ENCODE measurements around the gene CHST8.

The CHST8 gene

GRCh38 chr19:33725567-33725966, 103.8 kb downstream of the CHST8 start:
- TF ChIP-seq, protein P1, sequence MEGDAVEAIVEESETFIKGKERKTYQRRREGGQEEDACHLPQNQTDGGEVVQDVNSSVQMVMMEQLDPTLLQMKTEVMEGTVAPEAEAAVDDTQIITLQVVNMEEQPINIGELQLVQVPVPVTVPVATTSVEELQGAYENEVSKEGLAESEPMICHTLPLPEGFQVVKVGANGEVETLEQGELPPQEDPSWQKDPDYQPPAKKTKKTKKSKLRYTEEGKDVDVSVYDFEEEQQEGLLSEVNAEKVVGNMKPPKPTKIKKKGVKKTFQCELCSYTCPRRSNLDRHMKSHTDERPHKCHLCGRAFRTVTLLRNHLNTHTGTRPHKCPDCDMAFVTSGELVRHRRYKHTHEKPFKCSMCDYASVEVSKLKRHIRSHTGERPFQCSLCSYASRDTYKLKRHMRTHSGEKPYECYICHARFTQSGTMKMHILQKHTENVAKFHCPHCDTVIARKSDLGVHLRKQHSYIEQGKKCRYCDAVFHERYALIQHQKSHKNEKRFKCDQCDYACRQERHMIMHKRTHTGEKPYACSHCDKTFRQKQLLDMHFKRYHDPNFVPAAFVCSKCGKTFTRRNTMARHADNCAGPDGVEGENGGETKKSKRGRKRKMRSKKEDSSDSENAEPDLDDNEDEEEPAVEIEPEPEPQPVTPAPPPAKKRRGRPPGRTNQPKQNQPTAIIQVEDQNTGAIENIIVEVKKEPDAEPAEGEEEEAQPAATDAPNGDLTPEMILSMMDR (IDR thresholded peaks at IDR 0.05; ENCODE audit: low read depth, low read length) = no peak
- DNase-seq (ENCODE audit: extremely low read depth, low read depth) = no peak

- TF ChIP-seq, protein P1 (IDR thresholded peaks at IDR 0.05; ENCODE audit: low read depth, low read length) = no peak
- DNase-seq (ENCODE audit: extremely low read depth, low read depth) = no peak
Measured at GRCh38 chr19:33726756-33727155, 105.0 kb downstream of the CHST8 start.

DNA sequence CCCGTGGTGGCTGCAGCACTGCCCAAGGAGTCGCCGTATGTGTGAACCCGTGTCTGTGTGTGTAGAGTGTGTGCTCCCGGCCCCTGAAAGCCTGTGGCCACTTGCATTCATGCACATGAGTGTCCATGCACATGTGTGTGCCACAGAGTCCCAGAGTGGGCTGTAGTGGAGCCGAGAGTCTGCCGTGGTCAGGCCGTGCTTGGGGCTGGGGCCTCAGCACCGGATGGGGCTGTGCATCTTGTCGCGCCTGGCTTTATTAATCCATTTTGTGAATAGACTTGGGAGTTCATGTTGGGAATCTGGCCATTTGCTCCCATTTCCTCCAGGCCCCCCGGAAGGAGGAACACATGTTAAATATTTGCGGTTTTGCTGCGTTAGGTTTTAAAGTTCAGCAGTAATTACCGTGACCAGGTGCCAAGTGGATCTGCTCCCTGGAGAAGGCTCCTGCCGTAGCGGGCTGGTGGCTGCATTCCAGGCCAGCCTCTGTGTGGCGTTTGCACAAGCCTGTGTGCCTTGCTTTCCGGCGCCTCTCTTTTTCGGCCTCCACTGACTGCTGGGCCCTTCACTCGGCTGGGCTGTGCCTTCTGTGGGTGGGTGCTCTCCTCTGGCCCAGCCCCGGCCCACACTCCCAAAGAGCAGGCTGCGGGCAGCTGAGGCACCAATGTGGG, 105.7 kb downstream of the CHST8 start:
- TF ChIP-seq, protein P1 (IDR thresholded peaks at IDR 0.05; ENCODE audit: low read depth, low read length) = no peak
- no peak for DNase-seq (ENCODE audit: extremely low read depth, low read depth)

GRCh38 chr19:33728141-33728540, 106.4 kb downstream of the CHST8 start:
- TF ChIP-seq, protein P1 (IDR thresholded peaks at IDR 0.05; ENCODE audit: low read depth, low read length) = no peak
- DNase-seq (ENCODE audit: extremely low read depth, low read depth) = no peak

- DNase-seq (ENCODE audit: extremely low read depth, low read depth) = no peak
- TF ChIP-seq, protein P1 (IDR thresholded peaks at IDR 0.05; ENCODE audit: low read depth, low read length) = no peak
Measured at GRCh38 chr19:33730858-33731607, 109.3 kb downstream of the CHST8 start.

GRCh38 chr19:33731881-33732280, 110.1 kb downstream of the CHST8 start:
- TF ChIP-seq, protein P1 (IDR thresholded peaks at IDR 0.05; ENCODE audit: low read depth, low read length) = no peak
- no peak for DNase-seq (ENCODE audit: extremely low read depth, low read depth)

GRCh38 chr19:33734913-33735312, 113.2 kb downstream of the CHST8 start:
- no peak for DNase-seq (ENCODE audit: extremely low read depth, low read depth)
- TF ChIP-seq, protein P1 (IDR thresholded peaks at IDR 0.05; ENCODE audit: low read depth, low read length) = no peak
